Measurements from ENCODE around the gene JARID2.
A peak's percentile ranks its signal among the peaks of the same experiment; 100 is the strongest.

The JARID2 gene

DNA sequence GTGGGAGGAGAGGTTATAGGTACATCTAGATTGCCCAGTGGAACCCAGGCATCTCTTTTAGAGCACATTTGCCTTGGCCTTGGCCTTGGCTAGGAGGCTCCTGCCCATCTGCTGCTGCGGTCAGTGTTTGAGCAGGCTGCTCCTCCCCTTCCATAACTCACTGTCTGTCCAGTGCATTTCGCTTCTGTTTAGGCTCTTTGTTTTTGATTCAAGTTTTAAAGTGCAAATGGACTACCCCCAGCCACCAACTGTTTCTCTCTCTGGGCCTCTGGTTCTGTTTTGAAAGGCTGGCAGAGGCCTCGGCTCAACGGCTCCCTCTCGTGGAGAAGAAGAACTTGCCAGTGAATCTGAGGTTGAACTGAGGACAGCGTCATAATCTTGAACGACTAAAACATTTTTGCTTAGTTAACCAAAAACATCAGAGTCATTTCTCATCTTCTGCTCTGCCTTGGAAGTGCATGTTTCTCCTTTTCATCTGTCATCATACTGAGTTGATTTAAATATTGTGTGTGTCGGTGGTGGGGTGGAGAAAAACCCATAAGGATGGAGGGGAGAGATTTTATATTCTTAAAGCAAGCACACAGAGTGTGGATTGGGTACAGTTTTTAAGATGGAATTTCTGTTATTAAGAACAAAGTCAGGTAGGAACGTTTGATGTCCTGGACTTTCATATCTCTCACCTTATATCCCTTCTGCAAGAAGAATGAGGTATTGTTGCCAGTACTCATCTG, 245.6 kb downstream of the JARID2 start:
- ChIA-PET POLR2A (interaction anchor here (1.1 kb wide), 1 partner anchor 20 kb away, joined by 3 read pairs; no protein-coding TSS in a partner anchor), CTCF (interaction anchor here (0.9 to 1.7 kb wide), 4 partner anchors 10 to 27 kb away, joined by 3 to 6 read pairs (median 4); no protein-coding TSS in a partner anchor)
- peaks cover 10 to 31% (median 26%) of the 10 kb centered on the region in 4 experiments for H3K4me1 ChIP-seq (ENCODE audit: control extremely low read depth in 1 of 4, control insufficient read depth in 4 of 4, insufficient read depth in 4 of 4, low read length in 3 of 4)
- WGBS (ENCODE audit: insufficient coverage), result 52% methylated on average over 2 of the region's 9 CpGs
- H3K36me3 ChIP-seq (ENCODE audit: control insufficient read depth in 4 of 4, insufficient read depth in 4 of 4, low read length in 3 of 4), result peaks cover 15 to 74% (median 41%) of the 10 kb centered on the region in 4 experiments
- H3K27ac ChIP-seq (ENCODE audit: insufficient read depth in 1 of 2, low read depth in 1 of 2, low read length in 2 of 2, poor library complexity in 1 of 2, severe bottlenecking in 2 of 2), result peak overlapping the region in 1 of 2 experiments; percentile 20
- DNase-seq, result peak; percentile 72 to 91 (median 88)
- no peaks in the 10 kb centered on the region for H3K9me3 ChIP-seq (ENCODE audit: control extremely low read depth in 1 of 5, control insufficient read depth in 4 of 5, insufficient read depth in 2 of 5, low read depth in 1 of 5, low read length in 4 of 5)
- H3K4me3 ChIP-seq (ENCODE audit: control insufficient read depth in 1 of 7, extremely low read depth in 1 of 7, insufficient read depth in 4 of 7, low read depth in 2 of 7, low read length in 6 of 7), result no peak overlapping the region
- H3K27me3 ChIP-seq (replicated peaks in 2 of 5; ENCODE audit: control insufficient read depth in 4 of 5, insufficient read depth in 5 of 5, low read length in 4 of 5), result no peaks in the 10 kb centered on the region

DNA sequence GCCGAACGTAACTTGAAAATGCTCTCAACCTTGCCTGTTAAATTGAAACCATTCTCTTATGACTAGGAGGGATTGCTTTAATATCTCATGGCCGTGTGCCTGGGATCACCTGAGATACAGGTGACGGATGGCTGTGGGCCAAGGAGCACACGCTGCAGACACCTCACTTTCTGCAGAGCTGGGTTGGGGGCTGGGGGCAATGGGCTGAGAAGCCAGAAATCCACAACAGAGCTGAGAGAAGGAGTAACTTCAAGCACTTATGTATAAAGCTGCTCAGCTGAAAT, 246.1 kb downstream of the JARID2 start:
- H3K27ac ChIP-seq (ENCODE audit: insufficient read depth in 1 of 2, low read depth in 1 of 2, low read length in 2 of 2, poor library complexity in 1 of 2, severe bottlenecking in 2 of 2), result peak overlapping the region in 1 of 2 experiments; percentile 28
- ChIA-PET POLR2A (no interaction called here), CTCF (interaction anchor here (1.2 to 1.7 kb wide), 4 partner anchors 10 to 134 kb away, joined by 3 to 5 read pairs (median 4); no protein-coding TSS in a partner anchor)
- 92% methylated on average over 5 of the region's 5 CpGs for WGBS (ENCODE audit: insufficient coverage)
- DNase-seq, result no peak
- H3K4me1 ChIP-seq (ENCODE audit: control extremely low read depth in 1 of 4, control insufficient read depth in 4 of 4, insufficient read depth in 4 of 4, low read length in 3 of 4), result peaks cover 10 to 31% (median 26%) of the 10 kb centered on the region in 4 experiments
- H3K4me3 ChIP-seq (ENCODE audit: control insufficient read depth in 1 of 7, extremely low read depth in 1 of 7, insufficient read depth in 4 of 7, low read depth in 2 of 7, low read length in 6 of 7), result no peak overlapping the region
- H3K36me3 ChIP-seq (ENCODE audit: control insufficient read depth in 4 of 4, insufficient read depth in 4 of 4, low read length in 3 of 4), result peaks cover 15 to 78% (median 44%) of the 10 kb centered on the region in 4 experiments
- H3K9me3 ChIP-seq (ENCODE audit: control extremely low read depth in 1 of 5, control insufficient read depth in 4 of 5, insufficient read depth in 2 of 5, low read depth in 1 of 5, low read length in 4 of 5), result no peaks in the 10 kb centered on the region
- no peaks in the 10 kb centered on the region for H3K27me3 ChIP-seq (replicated peaks in 2 of 5; ENCODE audit: control insufficient read depth in 4 of 5, insufficient read depth in 5 of 5, low read length in 4 of 5)

DNA sequence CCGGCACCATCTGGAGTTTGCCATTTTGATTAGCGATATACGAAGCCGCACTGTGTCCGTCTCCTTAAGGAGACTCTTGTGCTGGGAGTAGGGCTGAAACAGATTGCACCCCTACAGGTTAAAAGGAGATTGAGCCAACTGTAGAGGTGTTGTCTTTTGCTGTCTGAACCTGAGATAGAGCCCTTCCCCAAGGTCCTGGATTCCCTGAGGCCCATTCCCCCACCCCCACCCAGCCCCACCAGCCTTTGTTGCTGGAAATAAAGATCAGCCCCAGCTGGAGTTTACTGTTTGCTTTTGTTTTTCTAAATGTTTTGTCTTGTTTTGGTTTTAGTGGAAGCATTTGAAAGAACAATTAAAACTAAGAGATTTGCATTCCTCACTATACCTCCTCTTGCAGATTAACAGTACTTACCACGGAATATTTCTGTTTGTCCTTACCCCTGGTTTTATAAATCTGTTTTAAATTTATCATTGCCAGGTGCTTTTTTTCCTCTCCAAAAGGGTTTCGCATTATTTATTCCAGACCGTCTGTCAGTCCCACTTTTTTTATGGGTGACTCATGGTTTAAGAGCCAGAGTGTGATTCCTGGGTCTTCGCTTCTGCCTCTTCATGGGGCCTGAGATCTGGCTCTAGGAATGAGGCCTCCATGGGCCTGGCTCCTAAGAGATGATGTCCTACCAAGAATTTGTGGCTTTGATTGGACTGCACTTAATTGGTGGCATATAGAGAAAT, 247.7 kb downstream of the JARID2 start:
- Histone ChIP-seq H3K27me3 (replicated peaks in 2 of 5; ENCODE audit: control insufficient read depth in 4 of 5, insufficient read depth in 5 of 5, low read length in 4 of 5) (no peaks in the 10 kb centered on the region), H3K4me3 (ENCODE audit: control insufficient read depth in 1 of 7, extremely low read depth in 1 of 7, insufficient read depth in 4 of 7, low read depth in 2 of 7, low read length in 6 of 7) (no peak overlapping the region), H3K9me3 (ENCODE audit: control extremely low read depth in 1 of 5, control insufficient read depth in 4 of 5, insufficient read depth in 2 of 5, low read depth in 1 of 5, low read length in 4 of 5) (no peaks in the 10 kb centered on the region), H3K4me1 (ENCODE audit: control extremely low read depth in 1 of 4, control insufficient read depth in 4 of 4, insufficient read depth in 4 of 4, low read length in 3 of 4) (peaks cover 10 to 31% (median 26%) of the 10 kb centered on the region in 4 experiments), H3K36me3 (ENCODE audit: control insufficient read depth in 4 of 4, insufficient read depth in 4 of 4, low read length in 3 of 4) (peaks cover 16 to 74% (median 43%) of the 10 kb centered on the region in 4 experiments), H3K27ac (ENCODE audit: insufficient read depth in 1 of 2, low read depth in 1 of 2, low read length in 2 of 2, poor library complexity in 1 of 2, severe bottlenecking in 2 of 2) (peak overlapping the region in 1 of 2 experiments; percentile 28)
- no peak for DNase-seq
- POLR2A ChIA-PET, result no interaction called here
- 98% methylated on average over 8 of the region's 9 CpGs for WGBS (ENCODE audit: insufficient coverage)
- CTCF ChIA-PET, result interaction anchor here (1.1 to 1.7 kb wide), 3 partner anchors 13 to 129 kb away, joined by 3 to 5 read pairs (median 3); no protein-coding TSS in a partner anchor

DNA sequence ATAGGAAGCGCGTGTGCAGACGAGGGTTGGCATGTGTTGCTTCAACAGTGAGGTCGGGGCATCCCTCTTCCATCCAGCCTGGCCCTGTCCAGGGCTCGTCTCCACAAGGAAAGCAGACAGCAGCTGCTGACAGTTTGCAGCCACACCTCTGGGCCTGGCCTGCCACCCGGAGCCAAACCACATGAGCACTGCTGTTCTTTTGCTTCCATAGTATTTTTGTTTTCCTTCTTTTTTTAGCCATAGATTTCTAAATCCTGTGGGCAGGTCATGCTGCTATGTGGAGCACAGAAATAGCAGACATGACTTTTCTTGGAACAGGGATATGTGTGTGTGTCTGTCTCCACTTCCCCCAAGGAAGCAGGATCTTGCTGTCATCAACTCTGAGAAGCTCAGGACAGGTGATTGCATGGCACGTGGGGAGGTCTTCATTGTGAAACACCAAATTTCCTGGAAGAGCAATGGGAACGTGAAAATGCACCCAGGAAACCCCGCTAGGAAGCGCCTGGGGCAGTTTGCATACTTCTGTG, 249.6 kb downstream of the JARID2 start:
- Histone ChIP-seq H3K27me3 (replicated peaks in 2 of 5; ENCODE audit: control insufficient read depth in 4 of 5, insufficient read depth in 5 of 5, low read length in 4 of 5) (no peaks in the 10 kb centered on the region), H3K9me3 (ENCODE audit: control extremely low read depth in 1 of 5, control insufficient read depth in 4 of 5, insufficient read depth in 2 of 5, low read depth in 1 of 5, low read length in 4 of 5) (no peaks in the 10 kb centered on the region), H3K4me3 (ENCODE audit: control insufficient read depth in 1 of 7, extremely low read depth in 1 of 7, insufficient read depth in 4 of 7, low read depth in 2 of 7, low read length in 6 of 7) (no peak overlapping the region), H3K36me3 (ENCODE audit: control insufficient read depth in 4 of 4, insufficient read depth in 4 of 4, low read length in 3 of 4) (peaks cover 12 to 80% (median 50%) of the 10 kb centered on the region in 4 experiments), H3K4me1 (ENCODE audit: control extremely low read depth in 1 of 4, control insufficient read depth in 4 of 4, insufficient read depth in 4 of 4, low read length in 3 of 4) (peaks cover 5 to 18% (median 11%) of the 10 kb centered on the region in 4 experiments), H3K27ac (ENCODE audit: insufficient read depth in 1 of 2, low read depth in 1 of 2, low read length in 2 of 2, poor library complexity in 1 of 2, severe bottlenecking in 2 of 2) (no peak overlapping the region)
- ChIA-PET CTCF (no interaction called here), POLR2A (no interaction called here)
- no peak for DNase-seq
- WGBS (ENCODE audit: insufficient coverage), result 94% methylated on average over 10 of the region's 10 CpGs

DNA sequence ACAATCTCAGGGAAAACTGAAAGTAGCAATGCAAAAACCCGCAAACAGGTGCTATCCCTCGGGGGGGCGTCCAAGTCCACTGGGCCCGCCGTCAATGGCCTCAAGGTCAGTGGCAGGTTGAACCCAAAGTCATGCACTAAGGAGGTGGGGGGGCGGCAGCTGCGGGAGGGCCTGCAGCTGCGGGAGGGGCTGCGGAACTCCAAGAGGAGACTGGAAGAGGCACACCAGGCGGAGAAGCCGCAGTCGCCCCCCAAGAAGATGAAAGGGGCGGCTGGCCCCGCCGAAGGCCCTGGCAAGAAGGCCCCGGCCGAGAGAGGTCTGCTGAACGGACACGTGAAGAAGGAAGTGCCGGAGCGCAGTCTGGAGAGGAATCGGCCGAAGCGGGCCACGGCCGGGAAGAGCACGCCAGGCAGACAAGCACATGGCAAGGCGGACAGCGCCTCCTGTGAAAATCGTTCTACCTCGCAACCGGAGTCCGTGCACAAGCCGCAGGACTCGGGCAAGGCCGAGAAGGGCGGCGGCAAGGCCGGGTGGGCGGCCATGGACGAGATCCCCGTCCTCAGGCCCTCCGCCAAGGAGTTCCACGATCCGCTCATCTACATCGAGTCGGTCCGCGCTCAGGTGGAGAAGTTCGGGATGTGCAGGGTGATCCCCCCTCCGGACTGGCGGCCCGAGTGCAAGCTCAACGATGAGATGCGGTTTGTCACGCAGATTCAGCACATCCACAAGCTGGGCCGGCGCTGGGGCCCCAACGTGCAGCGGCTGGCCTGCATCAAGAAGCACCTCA, 250.7 kb downstream of the JARID2 start:
- DNase-seq, result no peak
- Histone ChIP-seq H3K9me3 (ENCODE audit: control extremely low read depth in 1 of 5, control insufficient read depth in 4 of 5, insufficient read depth in 2 of 5, low read depth in 1 of 5, low read length in 4 of 5) (no peaks in the 10 kb centered on the region), H3K4me1 (ENCODE audit: control extremely low read depth in 1 of 4, control insufficient read depth in 4 of 4, insufficient read depth in 4 of 4, low read length in 3 of 4) (peaks cover 0 to 8% (median 3%) of the 10 kb centered on the region in 4 experiments), H3K4me3 (ENCODE audit: control insufficient read depth in 1 of 7, extremely low read depth in 1 of 7, insufficient read depth in 4 of 7, low read depth in 2 of 7, low read length in 6 of 7) (no peak overlapping the region), H3K27ac (ENCODE audit: insufficient read depth in 1 of 2, low read depth in 1 of 2, low read length in 2 of 2, poor library complexity in 1 of 2, severe bottlenecking in 2 of 2) (no peak overlapping the region), H3K36me3 (ENCODE audit: control insufficient read depth in 4 of 4, insufficient read depth in 4 of 4, low read length in 3 of 4) (peaks cover 12 to 88% (median 60%) of the 10 kb centered on the region in 4 experiments), H3K27me3 (replicated peaks in 2 of 5; ENCODE audit: control insufficient read depth in 4 of 5, insufficient read depth in 5 of 5, low read length in 4 of 5) (no peaks in the 10 kb centered on the region)
- CTCF ChIA-PET, result interaction anchor here (1.2 kb wide), 1 partner anchor 126 kb away, joined by 4 read pairs; no protein-coding TSS in a partner anchor
- POLR2A ChIA-PET, result no interaction called here
- WGBS (ENCODE audit: insufficient coverage), result 98% methylated on average over 57 of the region's 60 CpGs

DNA sequence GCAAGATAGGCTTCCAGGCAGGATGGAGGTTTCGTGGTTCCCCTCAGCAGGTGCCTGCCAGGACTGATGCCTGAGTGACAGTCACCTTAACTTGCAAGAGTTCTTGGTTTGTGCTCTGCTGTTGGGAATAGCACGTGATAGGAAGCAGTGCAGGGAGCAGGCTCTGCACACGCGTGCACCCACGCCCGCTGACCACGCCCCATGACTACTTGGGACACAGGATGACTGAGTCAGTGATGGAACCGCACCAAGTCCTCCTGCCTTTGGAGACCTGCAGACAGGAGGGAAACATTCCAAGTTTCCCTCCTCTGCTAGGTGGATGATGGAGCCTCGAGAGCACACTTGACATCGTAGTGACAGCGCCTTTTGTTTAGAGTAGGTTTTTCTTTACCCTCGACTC, 252.8 kb downstream of the JARID2 start:
- H3K36me3 ChIP-seq (ENCODE audit: control insufficient read depth in 4 of 4, insufficient read depth in 4 of 4, low read length in 3 of 4), result peaks cover 12 to 90% (median 75%) of the 10 kb centered on the region in 4 experiments
- H3K9me3 ChIP-seq (ENCODE audit: control extremely low read depth in 1 of 5, control insufficient read depth in 4 of 5, insufficient read depth in 2 of 5, low read depth in 1 of 5, low read length in 4 of 5), result no peaks in the 10 kb centered on the region
- DNase-seq, result no peak
- CTCF ChIA-PET, result no interaction called here
- H3K4me1 ChIP-seq (ENCODE audit: control extremely low read depth in 1 of 4, control insufficient read depth in 4 of 4, insufficient read depth in 4 of 4, low read length in 3 of 4), result peaks cover 0 to 8% (median 0%) of the 10 kb centered on the region in 4 experiments
- no peak overlapping the region for H3K27ac ChIP-seq (ENCODE audit: insufficient read depth in 1 of 2, low read depth in 1 of 2, low read length in 2 of 2, poor library complexity in 1 of 2, severe bottlenecking in 2 of 2)
- 91% methylated on average over 12 of the region's 12 CpGs for WGBS (ENCODE audit: insufficient coverage)
- POLR2A ChIA-PET, result no interaction called here
- no peaks in the 10 kb centered on the region for H3K27me3 ChIP-seq (replicated peaks in 2 of 5; ENCODE audit: control insufficient read depth in 4 of 5, insufficient read depth in 5 of 5, low read length in 4 of 5)
- no peak overlapping the region for H3K4me3 ChIP-seq (ENCODE audit: control insufficient read depth in 1 of 7, extremely low read depth in 1 of 7, insufficient read depth in 4 of 7, low read depth in 2 of 7, low read length in 6 of 7)

Measured in common myeloid progenitor, CD34-positive (primary cell).